WERI-Rb-1 (cell line): Measurements from ENCODE around the gene BRPF3.

ENCODE experiments used
- DNase-seq: peaks from one replicate; pipeline ENCODE4 v3.0.0-alpha.2; 2020
- H3K27ac ChIP-seq: fragments of 250-450 bp; sonication (Bioruptor Pico); 2 replicates; pipeline ENCODE4 v1.5.1; 2020; ENCODE audit warnings: mild to moderate bottlenecking, moderate library complexity
- H3K27me3 ChIP-seq: fragments of 250-450 bp; sonication (Bioruptor Pico); 2 replicates; pipeline ENCODE4 v1.5.1; 2021; ENCODE audit warnings: mild to moderate bottlenecking, low read depth, moderate library complexity; ENCODE audit not compliant: insufficient read depth, severe bottlenecking
- H3K36me3 ChIP-seq: fragments of 250-450 bp; sonication (Bioruptor Pico); 2 replicates; pipeline ENCODE4 v1.5.1; 2020; ENCODE audit warnings: mild to moderate bottlenecking, moderate library complexity
- H3K4me3 ChIP-seq: 2 replicates; pipeline ENCODE4 v1.5.1; 2011; ENCODE audit warnings: low read depth, mild to moderate bottlenecking, control low read depth, low read length
- H3K9me3 ChIP-seq: fragments of 250-450 bp; sonication (Bioruptor Pico); 2 replicates; pipeline ENCODE4 v1.5.1; 2021; ENCODE audit warnings: mild to moderate bottlenecking, moderate library complexity; ENCODE audit not compliant: severe bottlenecking
- TF ChIP-seq, protein P1 (sequence below): IDR thresholded peaks from 2 replicates; pipeline ENCODE4 v1.5.1; 2011; ENCODE audit warnings: low read depth, mild to moderate bottlenecking, control low read depth, inconsistent platforms, low read length

BRPF3 gene

DNA sequence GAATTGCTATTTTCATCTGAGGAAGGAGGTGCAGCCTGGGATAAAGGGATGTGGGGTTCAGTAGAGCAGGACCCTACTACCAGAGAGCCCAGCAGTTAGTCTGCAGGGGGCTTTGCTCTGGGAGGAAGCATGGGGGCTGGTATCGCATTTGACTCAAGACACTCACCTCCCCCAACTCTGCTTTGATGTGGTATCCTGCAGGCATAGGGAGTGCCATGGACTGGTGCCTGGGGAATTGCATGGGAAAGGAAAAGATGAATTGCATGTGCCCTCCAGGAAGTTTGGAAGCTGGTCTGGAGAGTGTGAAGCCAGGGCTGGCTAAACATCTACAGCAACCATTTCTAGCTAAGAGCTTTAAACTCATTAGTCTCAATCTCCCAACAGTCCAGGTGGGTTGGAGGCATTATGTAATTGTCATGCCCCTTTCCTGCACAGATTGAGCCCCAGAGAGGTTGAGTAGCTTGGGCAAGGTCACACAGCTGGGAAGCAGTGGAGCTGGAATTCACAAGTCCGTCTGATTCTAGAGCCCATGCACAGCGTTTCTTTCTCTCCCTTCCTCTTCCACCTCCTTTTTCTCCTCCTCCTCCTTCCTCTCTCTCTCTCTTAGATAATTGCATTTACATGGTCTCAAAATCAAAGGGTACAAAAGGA lies 47.1 kb downstream of the BRPF3 start:
- H3K27me3 ChIP-seq, result no peaks in the 10 kb centered on the region
- no peak for DNase-seq
- H3K9me3 ChIP-seq, result no peaks in the 10 kb centered on the region
- TF ChIP-seq, protein P1, sequence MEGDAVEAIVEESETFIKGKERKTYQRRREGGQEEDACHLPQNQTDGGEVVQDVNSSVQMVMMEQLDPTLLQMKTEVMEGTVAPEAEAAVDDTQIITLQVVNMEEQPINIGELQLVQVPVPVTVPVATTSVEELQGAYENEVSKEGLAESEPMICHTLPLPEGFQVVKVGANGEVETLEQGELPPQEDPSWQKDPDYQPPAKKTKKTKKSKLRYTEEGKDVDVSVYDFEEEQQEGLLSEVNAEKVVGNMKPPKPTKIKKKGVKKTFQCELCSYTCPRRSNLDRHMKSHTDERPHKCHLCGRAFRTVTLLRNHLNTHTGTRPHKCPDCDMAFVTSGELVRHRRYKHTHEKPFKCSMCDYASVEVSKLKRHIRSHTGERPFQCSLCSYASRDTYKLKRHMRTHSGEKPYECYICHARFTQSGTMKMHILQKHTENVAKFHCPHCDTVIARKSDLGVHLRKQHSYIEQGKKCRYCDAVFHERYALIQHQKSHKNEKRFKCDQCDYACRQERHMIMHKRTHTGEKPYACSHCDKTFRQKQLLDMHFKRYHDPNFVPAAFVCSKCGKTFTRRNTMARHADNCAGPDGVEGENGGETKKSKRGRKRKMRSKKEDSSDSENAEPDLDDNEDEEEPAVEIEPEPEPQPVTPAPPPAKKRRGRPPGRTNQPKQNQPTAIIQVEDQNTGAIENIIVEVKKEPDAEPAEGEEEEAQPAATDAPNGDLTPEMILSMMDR, result no peak
- no peaks in the 10 kb centered on the region for H3K36me3 ChIP-seq
- no peak overlapping the region for H3K27ac ChIP-seq
- H3K4me3 ChIP-seq, result no peak overlapping the region

DNA sequence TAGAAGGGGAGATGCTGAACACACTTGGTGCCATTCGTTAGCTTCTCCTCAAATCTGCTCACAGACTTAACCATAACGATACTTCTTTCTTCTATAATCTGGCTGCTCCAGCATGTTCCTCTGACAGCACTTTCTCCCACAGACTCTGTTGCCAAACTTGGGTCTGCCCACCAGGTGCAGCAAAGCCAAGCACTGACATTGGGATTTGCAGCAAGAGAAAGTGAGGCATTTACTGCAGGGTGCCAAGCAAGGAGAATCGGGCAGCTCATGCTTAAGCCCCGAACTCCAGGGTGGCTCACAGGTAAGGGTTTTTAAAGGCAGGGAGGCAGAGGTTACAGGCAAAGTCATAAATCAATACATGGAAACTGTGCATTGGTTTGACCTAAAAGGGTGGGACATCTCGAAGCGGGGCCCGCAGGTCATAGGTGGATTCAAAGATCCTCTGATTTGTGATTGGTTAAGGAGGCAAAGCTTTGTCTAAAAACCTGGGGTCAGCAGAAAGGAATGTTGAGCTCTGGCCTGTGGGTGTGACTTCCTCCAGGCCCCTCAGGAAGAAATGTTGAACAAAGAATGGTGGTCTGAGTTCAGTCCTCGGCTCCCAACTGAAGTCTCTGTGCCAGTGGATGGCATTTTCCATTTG lies 48.2 kb downstream of the BRPF3 start:
- no peaks in the 10 kb centered on the region for H3K9me3 ChIP-seq
- H3K27me3 ChIP-seq, result no peaks in the 10 kb centered on the region
- no peak for DNase-seq
- H3K36me3 ChIP-seq, result no peaks in the 10 kb centered on the region
- H3K4me3 ChIP-seq, result no peak overlapping the region
- no peak overlapping the region for H3K27ac ChIP-seq
- TF ChIP-seq, protein P1, result no peak

DNA sequence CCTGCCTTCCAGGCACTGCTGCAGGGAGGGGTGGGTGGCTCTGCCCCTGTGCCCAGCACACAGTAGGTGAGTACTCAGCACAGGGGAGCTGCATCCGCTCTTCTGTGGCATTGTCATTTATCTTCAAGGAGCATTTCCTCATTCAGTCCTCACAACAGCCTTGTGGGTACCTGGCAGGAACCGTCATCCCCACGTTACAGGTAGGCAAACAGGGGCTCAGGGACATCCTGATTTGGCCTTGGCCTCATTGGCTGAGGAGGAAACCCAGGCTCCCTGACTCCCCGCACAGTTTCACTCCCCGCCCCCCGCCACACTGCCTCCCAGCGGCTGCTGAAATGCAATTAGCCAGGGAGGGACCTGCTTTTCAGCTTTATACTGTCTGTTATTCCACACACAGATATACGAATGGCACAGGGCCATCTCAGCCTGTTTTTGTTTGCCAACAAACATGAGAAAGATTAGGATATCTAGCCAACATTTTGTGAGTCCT lies 49.1 kb downstream of the BRPF3 start:
- no peak overlapping the region for H3K27ac ChIP-seq
- H3K9me3 ChIP-seq, result no peaks in the 10 kb centered on the region
- no peaks in the 10 kb centered on the region for H3K27me3 ChIP-seq
- no peak for DNase-seq
- TF ChIP-seq, protein P1, result peak; percentile 25; the same call in 1 of the 2 replicates
- no peak overlapping the region for H3K4me3 ChIP-seq
- no peaks in the 10 kb centered on the region for H3K36me3 ChIP-seq

DNA sequence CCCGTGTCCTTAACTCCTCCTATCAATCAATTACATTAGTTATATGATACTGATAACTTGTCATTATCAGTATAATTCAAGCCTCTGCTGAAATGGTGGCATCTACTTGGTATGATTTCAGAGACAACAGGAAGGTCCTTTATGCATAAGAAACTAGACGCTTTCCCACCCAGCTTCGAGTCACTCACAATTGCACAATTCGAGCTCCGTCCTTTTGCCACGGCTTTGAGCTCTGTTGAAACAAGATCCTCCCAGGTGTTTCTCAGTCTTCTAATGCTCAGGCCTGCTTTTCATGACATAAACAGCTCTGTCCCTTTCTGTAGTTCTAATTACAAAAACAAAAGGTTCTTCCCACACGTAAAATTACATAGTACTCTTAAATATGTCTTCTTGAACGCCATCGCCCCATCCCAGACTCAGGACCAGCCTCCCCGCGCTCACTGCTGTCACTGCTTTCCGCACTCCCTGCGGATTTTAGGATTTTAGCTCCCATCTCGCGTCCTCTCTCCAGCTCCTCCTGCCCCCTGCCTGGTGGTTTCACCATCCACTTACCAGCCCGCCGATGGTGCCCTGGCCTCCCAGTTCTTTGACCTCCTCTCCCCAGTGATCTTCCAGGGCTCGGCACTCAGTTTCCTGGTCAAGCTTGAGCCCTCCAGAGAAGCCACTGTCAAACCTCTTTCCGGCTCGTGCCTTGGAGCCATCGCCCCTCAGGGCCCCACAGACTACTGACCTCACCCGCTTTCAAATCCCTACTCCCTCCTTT lies 50.1 kb downstream of the BRPF3 start:
- H3K27ac ChIP-seq, result no peak overlapping the region

DNA sequence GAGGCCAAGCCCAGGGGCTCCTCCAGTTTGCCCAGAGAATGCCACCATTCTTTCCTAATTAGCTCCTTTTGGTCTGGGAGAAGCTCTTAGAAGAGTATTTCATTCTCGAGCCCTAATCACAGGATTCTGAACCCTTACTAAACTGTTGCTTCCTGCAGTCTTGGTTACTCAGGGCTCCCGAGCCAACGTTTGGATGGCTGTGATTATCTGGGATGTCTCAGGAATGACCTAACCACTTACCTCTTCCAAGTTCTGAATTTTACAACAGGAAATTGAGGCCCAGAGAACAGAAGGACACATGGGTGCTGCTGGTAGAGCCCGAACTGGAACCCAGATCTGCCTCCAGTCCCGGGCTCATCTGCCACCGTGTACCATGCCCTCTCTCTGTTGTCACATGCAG lies 51.1 kb downstream of the BRPF3 start:
- Histone ChIP-seq H3K4me3 (no peak overlapping the region), H3K27me3 (no peaks in the 10 kb centered on the region), H3K36me3 (no peaks in the 10 kb centered on the region), H3K27ac (no peak overlapping the region), H3K9me3 (no peaks in the 10 kb centered on the region)
- TF ChIP-seq, protein P1, result no peak
- DNase-seq, result no peak

More for the DNA sequence above, 50.1 kb downstream of the BRPF3 start:
- no peak for DNase-seq
- no peak overlapping the region for H3K4me3 ChIP-seq
- no peaks in the 10 kb centered on the region for H3K9me3 ChIP-seq
- H3K27me3 ChIP-seq, result no peaks in the 10 kb centered on the region
- TF ChIP-seq, protein P1, result no peak
- no peaks in the 10 kb centered on the region for H3K36me3 ChIP-seq
